Naive thymus-derived CD8-positive, alpha-beta T cell (primary cell): ENCODE measurements around the gene COL23A1. TPM values are rescaled to one million over a fixed set of nuclear protein-coding genes. Genes with fewer than 3 reads are reported as not detected.
A peak's percentile ranks its signal among the peaks of the same experiment; 100 is the strongest.

ENCODE experiments used
- ATAC-seq, 2 donors: fragments of 150-1000 bp; cut with Tn5 transposase in 1 of 2; sonication (Bioruptor Pico), chemical (Tn5 transposase) in 1 of 2; 1 replicate in 1 of 2; 2 replicates in 1 of 2; pipeline ENCODE4 v1.10.0; 2021; ENCODE audit warnings: mild to moderate bottlenecking in 2 of 2, moderate library complexity in 2 of 2
- POLR2A ChIA-PET: fragments of 350-600 bp; sonication (Branson Sonifier 250); formaldehyde crosslinking; loops from one replicate; lab custom pipeline; 2021; ENCODE audit warnings: antibody characterized with exemption; lab: Charles Lee
- DNase-seq, 10 donors: peaks; one replicate each; pipeline versions ENCODE4 v3.0.0 to v3.0.0-alpha.2; 2020 to 2022
- H3K27ac Mint-ChIP-seq, 10 donors: one replicate each; pipeline ENCODE4 v1.8.0; 2020 to 2022; ENCODE audit warnings: mild to moderate bottlenecking in 10 of 10, mixed read lengths in 10 of 10, moderate library complexity in 4 of 10, inconsistent platforms in 1 of 10
- H3K27me3 Mint-ChIP-seq, 5 donors: one replicate each; pipeline ENCODE4 v1.8.0; 2021 to 2022; ENCODE audit warnings: mixed read lengths in 5 of 5
- H3K36me3 Mint-ChIP-seq, 3 donors: one replicate each; pipeline ENCODE4 v1.8.0; 2020 to 2022; ENCODE audit warnings: mixed read lengths in 3 of 3, mild to moderate bottlenecking in 2 of 3, inconsistent platforms in 1 of 3
- H3K4me1 Mint-ChIP-seq, 4 donors: one replicate each; pipeline ENCODE4 v1.8.0; 2021 to 2022; ENCODE audit warnings: mixed read lengths in 4 of 4
- H3K4me3 Mint-ChIP-seq, 10 donors: one replicate each; pipeline ENCODE4 v1.8.0; 2020 to 2022; ENCODE audit warnings: mild to moderate bottlenecking in 10 of 10, mixed read lengths in 10 of 10, moderate library complexity in 6 of 10, inconsistent platforms in 1 of 10
- H3K9me3 Mint-ChIP-seq, 9 donors: one replicate each; pipeline ENCODE4 v1.8.0; 2020 to 2022; ENCODE audit warnings: mixed read lengths in 9 of 9, mild to moderate bottlenecking in 3 of 9, inconsistent platforms in 1 of 9, moderate library complexity in 1 of 9
- polyA plus RNA-seq, 3 donors: library from polyadenylated mRNA; unstranded; fragments of 300-500 nt; fragmentation: Illumina TruSeq; gene quantifications; one replicate each; pipeline ENCODE4 v1.2.3, GENCODE V29; 2021
- total RNA-seq, 8 experiments: library from RNA in 2 of 8; stranded (reverse) in 2 of 8; gene quantifications; one replicate each; pipeline ENCODE4 v1.2.3 and lab custom pipeline; 2021 to 2026

COL23A1 gene
- total and polyA plus RNA-seq, 5 experiments from 2014 or later: 0.10 to 0.51 (median 0.16) TPM; not detected in 2

DNA sequence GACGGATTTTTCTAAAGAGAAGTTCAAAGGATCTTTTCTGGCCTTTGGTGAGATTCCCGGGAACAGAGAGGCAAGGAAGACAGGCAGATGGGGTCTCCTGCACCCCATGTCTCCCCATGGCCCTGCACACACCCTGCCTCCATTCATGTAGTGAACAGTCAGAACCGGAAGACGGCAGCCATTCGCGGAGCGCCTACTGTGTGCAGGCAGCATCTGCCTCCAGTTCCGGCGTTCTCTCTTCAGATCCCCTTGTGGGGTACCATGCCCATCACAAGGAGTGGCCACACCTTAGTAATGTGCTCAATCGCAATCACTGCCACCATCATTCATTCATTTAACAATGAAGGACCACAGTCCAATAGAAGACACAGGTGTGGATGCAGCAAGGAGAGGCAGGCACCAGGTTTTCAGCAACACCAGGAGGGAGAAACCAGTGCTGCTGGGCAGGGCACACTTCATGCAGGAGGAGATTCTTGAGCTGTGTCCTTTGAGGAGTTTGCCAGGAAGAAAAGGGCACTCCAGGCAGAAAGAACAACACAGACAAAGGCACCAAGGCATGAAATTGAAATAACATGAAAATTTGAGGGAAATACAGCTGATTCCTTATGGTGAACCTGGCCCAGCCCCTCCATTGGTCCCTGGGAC lies 186.1 kb downstream of the COL23A1 start:
- Mint-ChIP-seq H3K9me3 (peaks cover 6 to 34% (median 18%) of the 10 kb centered on the region in 9 donors), H3K4me1 (no peaks in the 10 kb centered on the region), H3K27me3 (peaks cover 0 to 25% (median 11%) of the 10 kb centered on the region in 5 donors), H3K4me3 (no peak overlapping the region), H3K27ac (no peak overlapping the region), H3K36me3 (peaks cover 0 to 24% (median 3%) of the 10 kb centered on the region in 3 donors)
- POLR2A ChIA-PET: no interaction called here
- peak in 2 of 10 donors; percentile 10 to 34 for DNase-seq
- ATAC-seq: no peak

DNA sequence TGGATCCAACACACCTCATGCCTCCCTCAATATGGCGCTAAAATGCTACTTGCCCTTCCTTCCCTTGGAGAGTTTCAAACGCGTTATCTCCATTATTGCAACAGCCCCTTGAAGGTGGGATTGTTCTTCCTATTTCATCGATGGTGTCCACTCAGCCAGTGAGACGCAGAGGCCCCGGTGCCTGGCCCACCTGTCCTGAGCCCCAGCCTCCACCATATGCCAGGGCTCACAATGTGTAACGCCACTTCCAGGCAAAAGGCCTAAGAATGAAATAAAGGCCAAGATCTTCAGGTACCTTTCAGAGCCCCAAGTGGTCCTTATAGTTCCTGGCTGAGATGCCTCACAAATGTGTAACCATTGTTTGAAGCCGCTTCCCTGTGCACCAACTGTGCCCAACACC lies 186.8 kb downstream of the COL23A1 start:
- H3K4me3 Mint-ChIP-seq: no peak overlapping the region
- POLR2A ChIA-PET: no interaction called here
- H3K27me3 Mint-ChIP-seq: peaks cover 0 to 25% (median 11%) of the 10 kb centered on the region in 5 donors
- DNase-seq (no peak), ATAC-seq (no peak)
- H3K9me3 Mint-ChIP-seq: peaks cover 6 to 30% (median 16%) of the 10 kb centered on the region in 9 donors
- peaks cover 0 to 24% (median 3%) of the 10 kb centered on the region in 3 donors for H3K36me3 Mint-ChIP-seq
- H3K27ac Mint-ChIP-seq: no peak overlapping the region
- H3K4me1 Mint-ChIP-seq: no peaks in the 10 kb centered on the region

DNA sequence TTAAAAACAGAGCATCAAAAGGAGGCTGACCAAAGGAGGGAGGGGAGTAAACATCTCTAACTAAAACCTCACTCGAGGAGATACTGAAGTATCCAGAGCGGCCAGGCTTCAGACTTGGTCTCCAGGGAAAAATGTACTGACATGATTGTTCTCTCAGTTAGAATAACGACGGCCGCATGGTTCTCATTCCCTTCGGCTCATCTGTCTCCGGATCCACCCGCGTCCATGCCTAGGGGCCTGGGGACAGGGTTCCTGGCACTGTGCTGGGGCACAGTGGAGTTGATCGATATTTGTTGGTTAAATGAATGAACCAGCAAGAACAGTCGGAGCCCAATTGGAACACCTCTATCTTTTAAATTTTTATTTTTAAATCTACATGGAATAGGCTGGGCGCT lies 190.5 kb downstream of the COL23A1 start:
- ATAC-seq: no peak
- Mint-ChIP-seq H3K9me3 (peaks cover 0 to 1% (median 0%) of the 10 kb centered on the region in 9 donors), H3K4me3 (no peak overlapping the region), H3K27ac (peak overlapping the region in 1 of 10 donors; percentile 71), H3K36me3 (no peaks in the 10 kb centered on the region), H3K4me1 (no peaks in the 10 kb centered on the region), H3K27me3 (peaks cover 2 to 19% (median 6%) of the 10 kb centered on the region in 5 donors)
- no peak for DNase-seq
- POLR2A ChIA-PET: no interaction called here

DNA sequence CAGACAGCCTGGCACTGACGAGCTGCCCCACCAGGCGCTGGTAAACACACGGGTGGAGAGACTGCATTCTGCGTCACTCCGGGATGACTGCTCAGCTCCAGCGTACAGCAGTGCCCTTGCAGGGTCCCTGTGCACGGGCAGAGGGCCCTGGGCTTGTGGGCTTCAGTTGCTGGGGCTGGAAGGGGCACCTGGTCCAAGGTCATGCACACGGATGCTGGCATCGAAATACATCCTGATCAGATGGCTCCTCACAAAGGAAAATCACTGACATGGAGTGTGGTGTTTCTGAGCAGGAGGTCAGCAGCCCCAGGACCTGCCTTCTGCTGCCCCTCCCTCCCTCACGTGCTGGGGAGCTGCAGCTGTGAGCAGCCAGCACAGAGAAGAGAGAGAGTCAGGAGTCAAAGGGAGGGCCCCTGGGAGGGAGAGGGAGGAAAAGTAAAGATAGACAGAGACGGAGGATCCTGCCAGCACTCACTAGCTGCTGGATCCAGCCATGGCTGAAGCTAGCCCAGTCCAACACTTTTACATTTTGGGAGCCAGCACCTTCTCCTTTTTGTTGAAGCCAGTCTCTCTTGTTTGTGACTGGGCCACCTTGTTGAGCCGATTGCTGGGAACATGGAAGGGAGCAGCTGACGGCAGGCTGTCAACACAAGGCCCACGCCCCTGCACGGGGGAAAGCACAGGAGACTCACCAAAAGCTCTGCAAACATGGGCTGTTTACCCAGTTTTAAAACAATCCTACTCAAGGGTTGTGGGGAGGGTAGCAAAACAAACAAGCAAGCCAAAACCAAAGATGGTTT lies 191.1 kb downstream of the COL23A1 start:
- no peaks in the 10 kb centered on the region for H3K36me3 Mint-ChIP-seq
- H3K9me3 Mint-ChIP-seq: no peaks in the 10 kb centered on the region
- H3K27me3 Mint-ChIP-seq: peaks cover 2 to 14% (median 6%) of the 10 kb centered on the region in 5 donors
- DNase-seq (peak in 1 of 10 donors; percentile 14), ATAC-seq (no peak)
- H3K4me1 Mint-ChIP-seq: no peaks in the 10 kb centered on the region
- POLR2A ChIA-PET: no interaction called here
- no peak overlapping the region for H3K4me3 Mint-ChIP-seq
- H3K27ac Mint-ChIP-seq: peak overlapping the region in 1 of 10 donors; percentile 71

DNA sequence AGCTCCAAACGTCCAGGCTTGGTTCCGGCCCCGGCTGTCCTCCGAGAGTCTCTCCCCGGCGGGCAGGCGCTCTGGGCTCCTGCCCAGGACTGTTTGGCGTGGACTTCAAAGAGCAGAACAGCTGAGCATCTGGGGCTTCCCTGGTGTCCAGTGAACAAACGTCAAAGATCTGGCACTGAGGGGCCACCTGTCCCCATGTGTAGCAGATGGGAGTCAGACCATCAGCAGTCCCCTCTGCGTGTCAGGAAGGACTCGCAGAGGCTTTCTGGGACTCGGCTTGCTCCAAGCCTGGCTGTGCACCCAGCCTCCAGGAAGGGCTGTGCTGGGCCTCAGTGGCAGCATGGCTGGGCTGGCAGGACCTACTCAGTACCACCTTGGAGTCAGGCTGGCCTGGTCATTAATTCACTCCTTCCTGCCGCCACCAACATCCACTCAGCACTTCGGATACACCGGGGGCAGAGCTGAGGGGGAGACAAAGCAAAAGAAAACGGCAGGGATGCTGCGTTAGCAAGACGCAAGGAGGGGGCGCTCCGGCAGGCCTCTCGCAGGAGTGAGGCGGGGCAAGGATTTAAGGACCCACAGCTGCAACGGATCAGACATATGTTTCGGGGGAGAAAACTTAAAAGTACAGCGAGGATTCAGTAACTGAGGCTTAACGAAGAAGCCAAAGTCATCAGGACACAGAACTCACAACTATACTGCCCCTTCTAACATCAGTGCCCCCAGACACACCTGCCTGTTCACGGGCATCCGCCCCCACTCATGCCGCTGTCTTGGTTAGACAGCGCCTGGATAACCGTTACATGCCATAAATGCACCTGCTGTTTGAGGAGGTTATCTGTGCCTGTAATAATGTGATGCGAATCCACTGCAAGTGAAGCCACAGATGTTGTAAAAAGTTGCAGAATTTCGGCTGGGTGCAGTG lies 193.1 kb downstream of the COL23A1 start:
- DNase-seq (peak in 1 of 10 donors; percentile 10), ATAC-seq (no peak)
- Mint-ChIP-seq H3K4me1 (no peaks in the 10 kb centered on the region), H3K27ac (no peak overlapping the region), H3K36me3 (no peaks in the 10 kb centered on the region), H3K4me3 (no peak overlapping the region), H3K27me3 (peaks cover 0 to 6% (median 3%) of the 10 kb centered on the region in 5 donors), H3K9me3 (no peaks in the 10 kb centered on the region)
- POLR2A ChIA-PET: no interaction called here

DNA sequence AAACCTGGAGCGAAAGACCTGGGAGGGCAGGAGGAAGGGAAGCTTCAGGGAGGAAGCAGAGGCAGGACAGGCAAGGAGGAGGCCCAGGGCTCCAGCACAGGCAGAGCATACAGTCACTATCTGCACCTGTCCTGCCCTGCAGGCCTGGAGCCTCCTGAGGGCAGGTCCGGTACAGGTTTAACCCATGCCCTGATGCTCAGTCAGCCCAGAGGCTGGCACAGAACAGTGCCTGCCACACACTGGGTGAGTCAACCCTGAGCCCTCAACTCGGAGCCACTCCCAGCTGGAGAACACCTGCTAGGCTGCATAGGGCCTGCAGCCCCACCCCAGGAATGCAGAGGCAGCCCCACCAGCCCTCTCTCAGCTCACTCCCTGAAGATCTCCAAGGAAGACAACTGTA lies 196.1 kb downstream of the COL23A1 start:
- POLR2A ChIA-PET: no interaction called here
- no peak for ATAC-seq
- Mint-ChIP-seq H3K36me3 (no peaks in the 10 kb centered on the region), H3K4me3 (no peak overlapping the region), H3K4me1 (no peaks in the 10 kb centered on the region), H3K27ac (no peak overlapping the region), H3K27me3 (peaks cover 0 to 6% (median 5%) of the 10 kb centered on the region in 5 donors), H3K9me3 (peaks cover 0 to 2% (median 0%) of the 10 kb centered on the region in 9 donors)
- DNase-seq: no peak

DNA sequence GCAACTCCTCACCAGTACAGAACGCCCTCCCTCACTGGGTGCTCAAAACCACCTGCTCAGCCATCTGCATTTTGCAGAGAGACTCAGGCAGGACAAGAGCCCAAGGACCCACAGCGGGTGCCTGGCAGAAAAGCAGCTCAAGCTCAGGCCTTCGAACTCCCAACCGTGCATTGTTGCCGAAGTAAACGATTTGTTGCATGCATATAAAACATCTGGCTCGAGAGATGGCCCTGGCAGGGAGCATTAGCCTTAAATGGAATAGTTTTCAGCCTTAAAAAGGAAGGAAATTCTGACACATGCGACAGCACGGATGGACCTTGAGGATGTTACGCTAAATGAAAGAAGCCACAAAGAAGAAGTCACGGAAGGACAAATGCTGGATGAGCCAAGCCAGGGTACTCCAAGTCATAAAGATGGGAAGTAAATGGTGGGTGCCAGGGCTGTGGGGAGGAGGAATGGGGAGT lies 197.2 kb downstream of the COL23A1 start:
- H3K4me1 Mint-ChIP-seq: no peaks in the 10 kb centered on the region
- H3K27me3 Mint-ChIP-seq: peaks cover 0 to 8% (median 5%) of the 10 kb centered on the region in 5 donors
- H3K4me3 Mint-ChIP-seq: no peak overlapping the region
- DNase-seq (peak in 1 of 10 donors; percentile 10), ATAC-seq (no peak)
- POLR2A ChIA-PET: no interaction called here
- peak overlapping the region in 1 of 10 donors; percentile 88 for H3K27ac Mint-ChIP-seq
- H3K36me3 Mint-ChIP-seq: no peaks in the 10 kb centered on the region
- peaks cover 0 to 2% (median 0%) of the 10 kb centered on the region in 9 donors for H3K9me3 Mint-ChIP-seq

DNA sequence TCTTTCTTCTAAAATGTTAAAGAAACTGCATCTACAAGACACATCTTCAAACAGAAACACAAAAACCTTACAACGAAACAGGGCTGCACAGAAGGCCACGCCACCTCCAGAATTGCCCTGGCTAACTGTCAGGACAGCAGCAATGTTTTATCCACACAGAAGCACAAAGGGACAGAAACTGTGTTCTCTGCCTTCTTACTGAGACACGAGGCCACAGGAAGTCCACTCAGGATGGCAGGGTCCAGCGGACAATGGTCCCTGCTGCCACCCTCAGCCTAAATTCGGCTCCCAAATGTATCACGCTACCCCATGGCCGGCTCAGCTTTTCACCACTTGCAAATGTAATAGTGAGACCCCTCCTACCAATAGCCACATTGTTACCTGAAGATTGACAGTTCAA lies 197.8 kb downstream of the COL23A1 start:
- no peak overlapping the region for H3K27ac Mint-ChIP-seq
- H3K4me1 Mint-ChIP-seq: peaks cover 0 to 2% (median 0%) of the 10 kb centered on the region in 4 donors
- ATAC-seq: no peak
- DNase-seq: peak in 1 of 10 donors; percentile 5
- POLR2A ChIA-PET: no interaction called here
- peaks cover 0 to 2% (median 0%) of the 10 kb centered on the region in 9 donors for H3K9me3 Mint-ChIP-seq
- H3K27me3 Mint-ChIP-seq: peaks cover 0 to 6% (median 4%) of the 10 kb centered on the region in 5 donors
- no peak overlapping the region for H3K4me3 Mint-ChIP-seq
- no peaks in the 10 kb centered on the region for H3K36me3 Mint-ChIP-seq

DNA sequence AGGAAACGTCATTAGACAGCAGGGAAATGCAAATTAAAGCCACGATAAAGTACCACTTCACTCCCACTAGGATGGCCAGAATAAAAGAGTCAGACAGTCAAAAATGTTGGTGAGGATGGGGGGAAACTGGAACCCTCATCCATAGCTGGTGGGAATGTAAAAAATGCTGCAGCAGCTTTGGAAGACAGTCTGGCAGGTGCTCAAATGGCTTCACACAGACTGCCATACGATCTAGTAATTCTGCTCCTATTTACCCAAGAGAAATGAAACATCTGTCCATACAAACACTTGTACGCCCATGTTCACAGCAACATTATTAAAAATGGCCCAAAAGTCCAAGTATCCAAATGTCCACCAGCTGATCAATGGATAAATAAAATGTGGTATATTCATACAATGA lies 198.7 kb downstream of the COL23A1 start:
- no peak for DNase-seq
- Mint-ChIP-seq H3K9me3 (peaks cover 0 to 2% (median 0%) of the 10 kb centered on the region in 9 donors), H3K27ac (no peak overlapping the region), H3K27me3 (peaks cover 2 to 12% (median 4%) of the 10 kb centered on the region in 5 donors), H3K36me3 (no peaks in the 10 kb centered on the region), H3K4me3 (no peak overlapping the region), H3K4me1 (peaks cover 0 to 2% (median 0%) of the 10 kb centered on the region in 4 donors)
- no peak for ATAC-seq
- POLR2A ChIA-PET: no interaction called here

DNA sequence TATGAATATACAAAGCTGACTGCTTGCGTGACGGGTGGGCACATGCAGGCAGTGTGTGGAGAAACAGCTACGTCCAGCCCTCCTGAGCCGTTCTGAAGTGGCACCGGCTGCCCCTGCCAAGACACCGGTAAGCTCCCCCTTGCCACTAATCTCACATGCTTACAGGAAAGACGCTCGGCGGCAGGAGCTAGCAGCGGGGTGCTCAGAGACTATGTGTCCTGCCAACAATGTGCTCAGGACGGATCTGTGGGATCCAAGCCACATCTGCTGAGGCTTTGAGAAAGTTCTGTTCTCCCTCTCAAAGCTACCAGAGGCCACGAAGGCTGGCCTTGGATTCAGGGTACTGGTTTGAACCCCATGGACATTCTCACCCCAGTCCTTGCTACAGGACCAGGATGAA lies 200.4 kb downstream of the COL23A1 start:
- Mint-ChIP-seq H3K36me3 (no peaks in the 10 kb centered on the region), H3K4me3 (no peak overlapping the region), H3K27me3 (peaks cover 4 to 12% (median 5%) of the 10 kb centered on the region in 5 donors), H3K27ac (no peak overlapping the region), H3K9me3 (peaks cover 0 to 2% (median 0%) of the 10 kb centered on the region in 9 donors), H3K4me1 (peaks cover 0 to 2% (median 0%) of the 10 kb centered on the region in 4 donors)
- POLR2A ChIA-PET: no interaction called here
- peak in 1 of 10 donors; percentile 7 for DNase-seq
- no peak for ATAC-seq

DNA sequence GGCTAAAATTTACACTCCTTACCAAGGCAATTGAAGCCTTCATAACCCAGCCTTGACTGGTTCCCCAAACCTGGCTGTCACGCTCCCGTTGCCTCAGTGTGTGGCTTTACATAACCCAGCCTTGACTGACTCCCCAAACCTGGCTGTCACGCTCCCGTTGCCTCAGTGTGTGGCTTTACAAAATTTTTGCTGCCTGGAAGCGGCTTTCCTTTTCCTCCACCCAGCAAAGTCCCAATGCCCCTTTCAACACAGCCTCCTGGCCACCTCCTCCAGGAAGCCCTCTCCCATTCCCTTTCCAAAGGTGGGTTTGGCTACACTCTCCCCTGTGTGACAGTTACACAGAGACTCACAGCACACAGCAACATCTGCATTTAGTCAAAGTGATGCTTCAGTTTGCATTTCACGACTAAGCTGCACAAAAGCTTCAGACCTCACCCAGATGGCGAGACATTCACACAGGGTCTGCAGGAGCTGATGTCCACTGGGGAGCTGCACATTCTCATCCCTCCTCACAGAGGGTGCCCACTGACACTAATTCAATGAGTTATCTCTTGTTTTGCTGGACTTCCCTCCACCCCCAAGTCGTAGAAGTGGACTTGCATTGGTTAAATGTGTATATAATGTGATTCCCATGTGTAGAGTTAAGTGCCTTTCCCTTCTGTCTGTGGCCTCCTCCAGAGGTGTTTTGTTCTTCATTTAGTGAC lies 201.0 kb downstream of the COL23A1 start:
- POLR2A ChIA-PET: no interaction called here
- peaks cover 4 to 12% (median 5%) of the 10 kb centered on the region in 5 donors for H3K27me3 Mint-ChIP-seq
- DNase-seq (peak in 1 of 10 donors; percentile 4), ATAC-seq (no peak)
- H3K27ac Mint-ChIP-seq: no peak overlapping the region
- H3K36me3 Mint-ChIP-seq: no peaks in the 10 kb centered on the region
- no peak overlapping the region for H3K4me3 Mint-ChIP-seq
- peaks cover 0 to 2% (median 0%) of the 10 kb centered on the region in 9 donors for H3K9me3 Mint-ChIP-seq
- peaks cover 0 to 2% (median 0%) of the 10 kb centered on the region in 4 donors for H3K4me1 Mint-ChIP-seq
